A549 (cell line): ENCODE data around the gene MAP3K10.

Source experiments
- BHLHE40 ChIP-seq: IDR thresholded peaks from 2 replicates; pipeline ENCODE4 v1.6.1; 2012; ENCODE audit warnings: low read depth, low read length, inconsistent platforms
- CBX8 ChIP-seq: fragments of 200-600 bp; sonication (generic); IDR thresholded peaks from 2 replicates; pipeline ENCODE4 v1.6.1; 2016
- CEBPB ChIP-seq, 2 experiments: fragments of >200 bp in 1 of 2; sonication (Bioruptor Twin) in 1 of 2; formaldehyde crosslinking in 1 of 2; IDR thresholded peaks; 2 replicates each; pipeline ENCODE4 v1.6.1; 2012 to 2016
- CTCF ChIP-seq: fragments of >200 bp; sonication (Bioruptor Twin); formaldehyde crosslinking; IDR thresholded peaks from 3 replicates; pipeline ENCODE4 v1.5.1; 2016
- MAZ ChIP-seq: fragments of 150-350 bp; IDR thresholded peaks from 2 replicates; pipeline ENCODE4 v1.6.1; 2014; ENCODE audit warnings: antibody characterized with exemption, low read depth, low read length, borderline replicate concordance
- MYC ChIP-seq: IDR thresholded peaks from 2 replicates; pipeline ENCODE4 v1.6.1; 2012; ENCODE audit warnings: mild to moderate bottlenecking, inconsistent platforms, low read length, improper control_type of control experiment, borderline replicate concordance
- POLR2A ChIP-seq: IDR thresholded peaks from 2 replicates; pipeline ENCODE4 v1.6.1; 2012; ENCODE audit warnings: mild to moderate bottlenecking, low read length
- TP53 ChIP-seq: fragments of 250-450 bp; sonication (Bioruptor Pico); IDR thresholded peaks from 2 replicates; pipeline ENCODE4 v1.5.0; 2021; ENCODE audit warnings: mild to moderate bottlenecking, moderate library complexity
- ZFP36 ChIP-seq: fragments of 450-650 bp; IDR thresholded peaks from 2 replicates; pipeline ENCODE4 v1.6.1; 2014; ENCODE audit warnings: borderline replicate concordance; ENCODE audit not compliant: partially characterized antibody

GRCh38 chr19:40144151-40144550 lies 47.1 kb upstream of the MAP3K10 start:
- TF ChIP-seq CBX8 (no peak), CTCF (no peak), BHLHE40 (no peak), ZFP36 (no peak), MYC (no peak), TP53 (CRISPR knock-in tag) (no peak), CEBPB (IDR thresholded peaks at IDR 0.05) (no peak), POLR2A (no peak), MAZ (no peak)
